Effector CD8-positive, alpha-beta T cell (primary cell): ENCODE results near the gene GCKR.

Source experiments
- DNase-seq: peaks from one replicate; lab custom pipeline; 2025; lab: John Stamatoyannopoulos, UW
- total RNA-seq, 4 experiments: gene quantifications; one replicate each; lab custom pipeline; 2026; lab: John Stamatoyannopoulos, UW

Gene GCKR
- total RNA-seq: 0 reads per million in 4 experiments

- no peak for DNase-seq
Measured at GRCh38 chr2:27496357-27497287, at the start of gene GCKR. Gene GCKR, plus strand, starts transcription at chr2:27496839. Its CDS starts 66 bp downstream, at chr2:27496905.

GRCh38 chr2:27448381-27448780, 48.3 kb upstream of the GCKR start:
- no peak for DNase-seq

GRCh38 chr2:27451095-27451494, 45.5 kb upstream of the GCKR start:
- DNase-seq: no peak

- DNase-seq: no peak
Measured at GRCh38 chr2:27453968-27454367, 42.7 kb upstream of the GCKR start.

- DNase-seq: no peak
Measured at GRCh38 chr2:27461118-27461517, 35.5 kb upstream of the GCKR start.

GRCh38 chr2:27464443-27464842, 32.2 kb upstream of the GCKR start:
- DNase-seq: no peak

GRCh38 chr2:27471961-27472360, 24.7 kb upstream of the GCKR start:
- no peak for DNase-seq

- no peak for DNase-seq
Measured at GRCh38 chr2:27485496-27485895, 11.1 kb upstream of the GCKR start.

- DNase-seq: no peak
Measured at GRCh38 chr2:27489118-27489497, 7.5 kb upstream of the GCKR start.

GRCh38 chr2:27489498-27490397, 6.9 kb upstream of the GCKR start, which contains the start of gene IFT172:
Gene IFT172, minus strand, starts transcription at chr2:27489743. Its CDS starts 90 bp downstream, at chr2:27489653.
- peak; percentile 99 for DNase-seq

GRCh38 chr2:27492557-27492956, 4.1 kb upstream of the GCKR start:
- no peak for DNase-seq

- no peak for DNase-seq
Measured at GRCh38 chr2:27493948-27494283, 2.7 kb upstream of the GCKR start.

GRCh38 chr2:27494284-27494943, 2.2 kb upstream of the GCKR start:
- no peak for DNase-seq

- DNase-seq: no peak
Measured at GRCh38 chr2:27494944-27495554, 1.6 kb upstream of the GCKR start, which contains the start of gene FNDC4. Gene FNDC4, minus strand, starts transcription at chr2:27495200. Its CDS starts 521 bp downstream, at chr2:27494679.

- no peak for DNase-seq
Measured at GRCh38 chr2:27495840-27496356, 741 bp upstream of the GCKR start.

GRCh38 chr2:27497288-27497627, 619 bp downstream of the GCKR start:
- no peak for DNase-seq

- no peak for DNase-seq
Measured at GRCh38 chr2:27498975-27499374, 2.3 kb downstream of the GCKR start.

GRCh38 chr2:27501042-27501441, 4.4 kb downstream of the GCKR start:
- DNase-seq: no peak

GRCh38 chr2:27502142-27502541, 5.5 kb downstream of the GCKR start:
- no peak for DNase-seq

GRCh38 chr2:27506587-27506986, 9.9 kb downstream of the GCKR start:
- DNase-seq: no peak

- DNase-seq: no peak
Measured at GRCh38 chr2:27507293-27507692, 10.7 kb downstream of the GCKR start.
